Adipocyte (in vitro differentiated cells): ENCODE results near the gene RNF145.
A peak's percentile ranks its signal among the peaks of the same experiment; 100 is the strongest.

Experiments used
- DNase-seq: peaks from one replicate; pipeline ENCODE4 v3.0.0-alpha.2; 2015; ENCODE audit warnings: low read depth
- H3K27me3 ChIP-seq: replicated peaks from 2 replicates; pipeline ENCODE4 v1.7.0; 2013; ENCODE audit warnings: mild to moderate bottlenecking, low read length, moderate library complexity; ENCODE audit not compliant: control insufficient read depth, insufficient read depth
- H3K36me3 ChIP-seq: 2 replicates; pipeline ENCODE4 v1.7.0; 2013; ENCODE audit warnings: low read length, mild to moderate bottlenecking, moderate library complexity; ENCODE audit not compliant: control insufficient read depth, insufficient read depth, severe bottlenecking
- H3K4me1 ChIP-seq: 2 replicates; pipeline ENCODE4 v1.7.0; 2013; ENCODE audit warnings: mild to moderate bottlenecking, low read length, moderate library complexity; ENCODE audit not compliant: control insufficient read depth, insufficient read depth
- H3K4me3 ChIP-seq: 2 replicates; pipeline ENCODE4 v1.7.0; 2013; ENCODE audit warnings: mild to moderate bottlenecking, low read length, moderate library complexity
- H3K9ac ChIP-seq: 2 replicates; pipeline ENCODE4 v1.7.0; 2013; ENCODE audit warnings: mild to moderate bottlenecking, low read length, moderate library complexity
- H3K9me3 ChIP-seq: 2 replicates; pipeline ENCODE4 v1.7.0; 2013; ENCODE audit warnings: mild to moderate bottlenecking, low read length, moderate library complexity; ENCODE audit not compliant: control insufficient read depth

RNF145 gene

GRCh38 chr5:159206818-159207217 is 2.5 kb downstream of the RNF145 start:
- peak overlapping the region; percentile 86 for H3K4me3 ChIP-seq
- no peaks in the 10 kb centered on the region for H3K9me3 ChIP-seq
- peak overlapping the region; percentile 93 for H3K9ac ChIP-seq
- H3K27me3 ChIP-seq = no peaks in the 10 kb centered on the region
- DNase-seq = no peak
- no peaks in the 10 kb centered on the region for H3K36me3 ChIP-seq
- peaks cover 55% of the 10 kb centered on the region for H3K4me1 ChIP-seq

DNA sequence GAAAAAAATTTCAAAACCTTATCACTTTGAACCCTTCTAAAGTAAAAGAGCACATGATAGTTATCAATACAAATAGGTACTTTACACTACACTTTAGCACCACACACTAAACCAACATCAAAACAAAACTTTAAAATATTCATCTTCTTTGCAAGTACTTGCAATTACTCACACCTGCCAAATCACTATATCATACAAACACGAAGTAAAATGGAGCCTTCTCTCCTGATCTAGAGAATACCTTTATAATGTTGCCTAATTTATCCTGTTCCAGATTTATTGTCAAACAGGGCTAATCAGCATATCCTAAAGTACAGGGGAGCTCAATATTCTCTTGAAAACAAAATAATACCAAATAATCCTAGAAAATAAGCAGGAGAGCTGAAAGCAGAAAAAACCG is 3.0 kb downstream of the RNF145 start:
- peak overlapping the region; percentile 86 for H3K4me3 ChIP-seq
- no peaks in the 10 kb centered on the region for H3K27me3 ChIP-seq
- H3K36me3 ChIP-seq = no peaks in the 10 kb centered on the region
- H3K9me3 ChIP-seq = no peaks in the 10 kb centered on the region
- H3K9ac ChIP-seq = peak overlapping the region; percentile 93
- H3K4me1 ChIP-seq = peaks cover 60% of the 10 kb centered on the region
- no peak for DNase-seq

DNA sequence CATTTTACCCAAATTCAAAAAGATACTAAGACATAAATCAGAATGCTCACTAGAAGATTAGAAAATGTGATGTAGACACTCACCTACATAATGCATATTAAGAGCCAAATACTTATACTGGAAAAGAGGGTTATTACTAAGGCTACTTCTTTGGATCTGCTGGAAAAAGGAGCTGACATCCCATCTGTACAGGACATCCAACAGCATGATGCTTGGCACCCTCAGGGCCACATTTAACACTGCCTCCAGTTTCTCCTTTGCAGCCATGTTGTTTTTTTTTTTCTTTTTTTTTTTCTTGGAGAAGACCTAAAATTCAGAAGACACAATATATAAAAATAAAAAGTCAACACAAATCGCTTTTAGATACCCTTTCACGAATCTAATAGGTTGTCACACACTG is 6.0 kb downstream of the RNF145 start:
- Histone ChIP-seq H3K4me1 (peaks cover 58% of the 10 kb centered on the region), H3K9ac (no peak overlapping the region), H3K27me3 (no peaks in the 10 kb centered on the region), H3K4me3 (no peak overlapping the region), H3K9me3 (no peaks in the 10 kb centered on the region), H3K36me3 (peaks cover 6% of the 10 kb centered on the region)
- DNase-seq = no peak

GRCh38 chr5:159202151-159202550 is 7.2 kb downstream of the RNF145 start:
- no peak for DNase-seq
- Histone ChIP-seq H3K4me3 (no peak overlapping the region), H3K9ac (no peak overlapping the region), H3K36me3 (peaks cover 15% of the 10 kb centered on the region), H3K27me3 (no peaks in the 10 kb centered on the region), H3K9me3 (no peaks in the 10 kb centered on the region), H3K4me1 (peaks cover 53% of the 10 kb centered on the region)

GRCh38 chr5:159199780-159200179 is 9.6 kb downstream of the RNF145 start:
- H3K9me3 ChIP-seq = no peaks in the 10 kb centered on the region
- no peaks in the 10 kb centered on the region for H3K27me3 ChIP-seq
- DNase-seq = no peak
- no peak overlapping the region for H3K9ac ChIP-seq
- peaks cover 32% of the 10 kb centered on the region for H3K4me1 ChIP-seq
- no peak overlapping the region for H3K4me3 ChIP-seq
- peaks cover 16% of the 10 kb centered on the region for H3K36me3 ChIP-seq

GRCh38 chr5:159199225-159199624 is 10.1 kb downstream of the RNF145 start:
- H3K4me3 ChIP-seq = no peak overlapping the region
- DNase-seq = no peak
- peaks cover 26% of the 10 kb centered on the region for H3K4me1 ChIP-seq
- H3K9ac ChIP-seq = no peak overlapping the region
- peaks cover 20% of the 10 kb centered on the region for H3K36me3 ChIP-seq
- no peaks in the 10 kb centered on the region for H3K27me3 ChIP-seq
- no peaks in the 10 kb centered on the region for H3K9me3 ChIP-seq

DNA sequence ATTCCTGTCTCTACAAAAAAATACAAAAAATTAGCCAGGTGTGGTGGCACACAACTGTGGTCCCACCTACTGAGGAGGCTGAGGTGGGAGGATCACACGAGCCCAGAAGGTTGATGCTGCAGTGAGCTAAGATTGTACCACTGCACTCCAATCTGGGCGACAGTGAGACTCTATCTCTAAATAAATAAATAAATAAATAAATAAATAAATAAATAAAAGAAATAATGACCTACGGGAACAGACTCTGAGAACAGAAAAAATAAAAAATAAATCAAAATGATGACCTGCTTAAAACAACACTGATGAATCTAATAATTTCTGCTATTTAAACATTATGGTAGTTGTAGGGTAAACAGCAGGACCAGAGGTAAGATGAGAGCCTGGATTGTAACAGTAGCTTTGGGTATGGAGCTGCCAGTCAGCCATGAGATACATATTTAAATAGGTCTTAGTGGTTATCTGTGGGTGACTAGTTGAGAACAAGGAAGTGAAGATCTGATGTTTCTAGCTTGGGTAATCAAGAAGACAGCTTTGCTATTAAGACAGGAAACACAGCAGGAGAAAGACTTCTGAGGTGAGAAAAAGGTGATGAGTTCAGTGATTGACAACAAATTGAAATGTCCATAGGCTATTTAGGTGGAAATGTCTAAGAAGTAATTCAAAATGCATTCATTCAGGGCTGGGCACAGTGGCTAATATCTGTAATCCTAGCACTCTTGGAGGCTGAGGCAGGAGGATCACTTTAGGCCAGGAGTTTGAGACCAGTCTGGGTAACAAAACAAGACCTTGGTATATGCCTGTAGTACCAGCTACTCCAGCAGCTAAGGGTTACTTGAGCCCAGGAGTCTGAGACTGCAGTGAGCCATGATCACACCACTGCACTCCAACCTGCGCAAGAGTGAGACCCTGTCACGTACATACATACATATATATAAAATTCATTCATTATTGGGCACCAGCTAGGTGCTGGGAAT is 11.0 kb downstream of the RNF145 start:
- no peaks in the 10 kb centered on the region for H3K9me3 ChIP-seq
- no peak overlapping the region for H3K9ac ChIP-seq
- H3K4me1 ChIP-seq = peaks cover 24% of the 10 kb centered on the region
- no peaks in the 10 kb centered on the region for H3K27me3 ChIP-seq
- no peak for DNase-seq
- H3K36me3 ChIP-seq = peaks cover 27% of the 10 kb centered on the region
- no peak overlapping the region for H3K4me3 ChIP-seq

GRCh38 chr5:159195775-159196174 is 13.6 kb downstream of the RNF145 start:
- H3K36me3 ChIP-seq = peaks cover 41% of the 10 kb centered on the region

GRCh38 chr5:159190170-159190569 is 19.2 kb downstream of the RNF145 start:
- Histone ChIP-seq H3K36me3 (peaks cover 38% of the 10 kb centered on the region), H3K9ac (no peak overlapping the region), H3K4me3 (no peak overlapping the region), H3K4me1 (peaks cover 8% of the 10 kb centered on the region), H3K27me3 (no peaks in the 10 kb centered on the region), H3K9me3 (no peaks in the 10 kb centered on the region)
- DNase-seq = no peak

More at GRCh38 chr5:159195775-159196174, 13.6 kb downstream of the RNF145 start:
- H3K9ac ChIP-seq = no peak overlapping the region
- no peaks in the 10 kb centered on the region for H3K9me3 ChIP-seq
- no peak for DNase-seq
- no peaks in the 10 kb centered on the region for H3K27me3 ChIP-seq
- no peaks in the 10 kb centered on the region for H3K4me1 ChIP-seq
- no peak overlapping the region for H3K4me3 ChIP-seq

GRCh38 chr5:159189310-159189709 is 20.0 kb downstream of the RNF145 start:
- peaks cover 35% of the 10 kb centered on the region for H3K36me3 ChIP-seq
- H3K27me3 ChIP-seq = no peaks in the 10 kb centered on the region
- no peak overlapping the region for H3K9ac ChIP-seq
- H3K4me1 ChIP-seq = peaks cover 17% of the 10 kb centered on the region
- no peak overlapping the region for H3K4me3 ChIP-seq
- no peak for DNase-seq
- no peaks in the 10 kb centered on the region for H3K9me3 ChIP-seq

DNA sequence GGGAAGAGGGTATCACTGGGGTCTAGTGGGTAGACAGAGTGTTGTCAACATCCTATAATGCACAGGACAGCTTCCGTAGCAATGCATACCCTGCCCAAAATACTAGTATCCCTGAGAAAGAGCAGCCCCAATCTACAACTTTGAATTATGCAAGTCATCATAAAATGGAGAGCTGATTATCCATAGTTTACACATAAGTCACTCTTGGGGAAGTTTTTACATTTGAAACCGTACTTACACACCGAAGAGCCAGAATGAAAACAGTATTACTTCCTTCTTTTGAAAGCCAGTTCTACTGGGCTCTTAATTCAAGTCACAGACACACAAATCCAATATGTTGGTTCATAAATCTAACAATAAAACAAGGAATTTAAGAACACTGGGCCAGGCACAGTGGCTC is 21.6 kb downstream of the RNF145 start:
- peaks cover 21% of the 10 kb centered on the region for H3K36me3 ChIP-seq
- H3K4me3 ChIP-seq = no peak overlapping the region
- no peaks in the 10 kb centered on the region for H3K27me3 ChIP-seq
- DNase-seq = no peak
- no peak overlapping the region for H3K9ac ChIP-seq
- peaks cover 32% of the 10 kb centered on the region for H3K4me1 ChIP-seq
- H3K9me3 ChIP-seq = no peaks in the 10 kb centered on the region
